GM23338 (cell line): ENCODE results near the gene RGS6.

Experiments used
- EZH2 ChIP-seq: fragments of 200-600 bp; sonication (generic); IDR thresholded peaks from one replicate; pipeline ENCODE4 v1.8.0; 2017; ENCODE audit warnings: antibody characterized with exemption, mild to moderate bottlenecking, low read depth; ENCODE audit not compliant: unreplicated experiment
- ZNF114 ChIP-seq: fragments of 250-450 bp; sonication (Bioruptor Pico); IDR thresholded peaks from 2 replicates; pipeline ENCODE4 v1.5.0; 2020; ENCODE audit warnings: mild to moderate bottlenecking, moderate library complexity
- TF ChIP-seq, protein P1 (sequence below), 2 experiments: fragments of 200-600 bp in 1 of 2; sonication (generic) in 1 of 2; conservative IDR thresholded peaks; 2 replicates each; pipeline versions ENCODE4 v1.5.1 to v1.6.1; 2016 to 2017; ENCODE audit warnings: antibody characterized with exemption in 2 of 2, low read depth in 2 of 2, mild to moderate bottlenecking in 2 of 2, moderate library complexity in 1 of 2
- TF ChIP-seq, protein P2 (sequence below): IDR thresholded peaks from 2 replicates; pipeline ENCODE4 v1.6.1; 2016; ENCODE audit warnings: antibody characterized with exemption

DNA sequence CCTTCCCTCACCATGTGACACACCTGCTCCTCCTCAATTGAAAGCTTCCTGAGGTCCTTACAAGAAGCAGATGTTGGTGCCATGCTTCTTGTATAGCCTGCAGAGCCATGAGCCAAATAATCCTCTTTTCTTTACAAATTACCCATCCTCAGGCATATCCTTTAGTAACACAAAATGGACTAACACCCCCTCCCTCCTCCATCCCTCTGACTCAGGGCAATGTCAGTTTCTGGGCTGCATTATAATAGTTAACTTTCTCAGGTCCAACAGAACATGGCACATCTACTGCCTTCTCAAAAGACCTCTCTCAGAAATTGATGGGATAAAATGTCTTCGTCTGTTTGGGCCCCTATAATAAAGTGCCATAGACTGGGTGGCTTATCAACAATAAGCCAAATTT lies 674.6 kb downstream of the RGS6 start:
- TF ChIP-seq, protein P1, sequence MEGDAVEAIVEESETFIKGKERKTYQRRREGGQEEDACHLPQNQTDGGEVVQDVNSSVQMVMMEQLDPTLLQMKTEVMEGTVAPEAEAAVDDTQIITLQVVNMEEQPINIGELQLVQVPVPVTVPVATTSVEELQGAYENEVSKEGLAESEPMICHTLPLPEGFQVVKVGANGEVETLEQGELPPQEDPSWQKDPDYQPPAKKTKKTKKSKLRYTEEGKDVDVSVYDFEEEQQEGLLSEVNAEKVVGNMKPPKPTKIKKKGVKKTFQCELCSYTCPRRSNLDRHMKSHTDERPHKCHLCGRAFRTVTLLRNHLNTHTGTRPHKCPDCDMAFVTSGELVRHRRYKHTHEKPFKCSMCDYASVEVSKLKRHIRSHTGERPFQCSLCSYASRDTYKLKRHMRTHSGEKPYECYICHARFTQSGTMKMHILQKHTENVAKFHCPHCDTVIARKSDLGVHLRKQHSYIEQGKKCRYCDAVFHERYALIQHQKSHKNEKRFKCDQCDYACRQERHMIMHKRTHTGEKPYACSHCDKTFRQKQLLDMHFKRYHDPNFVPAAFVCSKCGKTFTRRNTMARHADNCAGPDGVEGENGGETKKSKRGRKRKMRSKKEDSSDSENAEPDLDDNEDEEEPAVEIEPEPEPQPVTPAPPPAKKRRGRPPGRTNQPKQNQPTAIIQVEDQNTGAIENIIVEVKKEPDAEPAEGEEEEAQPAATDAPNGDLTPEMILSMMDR (conservative IDR thresholded peaks at IDR 0.05; ENCODE audit: low read depth in 2 of 2) = no peak
- TF ChIP-seq, protein P2, sequence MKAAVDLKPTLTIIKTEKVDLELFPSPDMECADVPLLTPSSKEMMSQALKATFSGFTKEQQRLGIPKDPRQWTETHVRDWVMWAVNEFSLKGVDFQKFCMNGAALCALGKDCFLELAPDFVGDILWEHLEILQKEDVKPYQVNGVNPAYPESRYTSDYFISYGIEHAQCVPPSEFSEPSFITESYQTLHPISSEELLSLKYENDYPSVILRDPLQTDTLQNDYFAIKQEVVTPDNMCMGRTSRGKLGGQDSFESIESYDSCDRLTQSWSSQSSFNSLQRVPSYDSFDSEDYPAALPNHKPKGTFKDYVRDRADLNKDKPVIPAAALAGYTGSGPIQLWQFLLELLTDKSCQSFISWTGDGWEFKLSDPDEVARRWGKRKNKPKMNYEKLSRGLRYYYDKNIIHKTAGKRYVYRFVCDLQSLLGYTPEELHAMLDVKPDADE = no peak
- no peak for TF ChIP-seq ZNF114 (CRISPR knock-in tag)
- TF ChIP-seq EZH2 = no peak
